Sigmoid colon (tissue), 7 donors: Measurements from ENCODE around the gene CABP2. TPM values are rescaled to one million over a fixed set of nuclear protein-coding genes. Genes with fewer than 3 reads are reported as not detected.
A peak's percentile ranks its signal among the peaks of the same experiment; 100 is the strongest.
"Not testable (repeated sequence)": the region's sequence is repeated elsewhere in the genome, so short reads cannot be mapped to it uniquely, and the experiment has no call there.

ENCODE experiments used
- DNase-seq: peaks from one replicate; pipeline ENCODE4 v3.0.0-alpha.2; 2019
- H3K27ac ChIP-seq, 4 donors: fragments of 200-600 bp; sonication (generic); one replicate each; pipeline ENCODE4 v1.5.1; 2016 to 2019; ENCODE audit warnings: mild to moderate bottlenecking in 1 of 4
- H3K27me3 ChIP-seq, 3 donors: fragments of 200-600 bp; sonication (generic); one replicate each; pipeline ENCODE4 v1.5.1; 2019; ENCODE audit warnings: mild to moderate bottlenecking in 1 of 3
- H3K36me3 ChIP-seq, 4 donors: fragments of 200-600 bp; sonication (generic); one replicate each; pipeline ENCODE4 v1.5.1; 2016 to 2019
- H3K4me1 ChIP-seq, 4 donors: fragments of 200-600 bp; sonication (generic); one replicate each; pipeline ENCODE4 v1.5.1; 2017 to 2019
- H3K4me3 ChIP-seq, 4 donors: fragments of 200-600 bp; sonication (generic); one replicate each; pipeline ENCODE4 v1.5.1; 2017 to 2019; ENCODE audit warnings: mild to moderate bottlenecking in 2 of 4, moderate library complexity in 1 of 4
- H3K9me3 ChIP-seq, 4 donors: fragments of 200-600 bp in 3 of 4; sonication (generic) in 3 of 4; one replicate each; pipeline versions ENCODE4 v1.5.1 to v1.6.1; 2013 to 2019
- EP300 ChIP-seq, 4 donors: sonication (generic); formaldehyde crosslinking; IDR thresholded peaks; one replicate each; pipeline ENCODE4 v1.6.1; 2017; ENCODE audit warnings: antibody characterized with exemption in 4 of 4
- POLR2A ChIP-seq, 2 donors: fragments of 450-650 bp; IDR thresholded peaks; one replicate each; pipeline ENCODE4 v1.6.1; 2016; ENCODE audit warnings: antibody characterized with exemption in 2 of 2, mild to moderate bottlenecking in 2 of 2, moderate library complexity in 2 of 2
- POLR2AphosphoS5 ChIP-seq, 4 donors: sonication (generic); formaldehyde crosslinking; IDR thresholded peaks; one replicate each; pipeline ENCODE4 v1.6.1; 2017; ENCODE audit warnings: antibody characterized with exemption in 4 of 4
- WGBS, 2 donors: extraction: QIAGEN DNeasy Blood & Tissue Kit; methylation state at CpG; one replicate each; pipeline ENCODE4 v1.1.7; 2013; 5-methylcytosine and 5-hydroxymethylcytosine counted together
- intact Hi-C: fragments of 100-400 bp; cut with DNase I; formaldehyde crosslinking; loops from one replicate; pipeline ENCODE4 v1.15.1; 2023
- polyA plus RNA-seq, 3 donors: library from polyadenylated mRNA; stranded (reverse); fragments of 200-250 nt; gene quantifications; one replicate each; pipeline ENCODE4 v1.2.3, GENCODE V29; 2013
- total RNA-seq, 4 donors: library from RNA; depleted of rRNA; stranded (reverse); fragments of >200 nt; gene quantifications; one replicate each; pipeline ENCODE4 v1.1.0, GENCODE V29; 2016
- TF ChIP-seq, protein P1 (sequence below), 4 experiments: fragments of 450-650 bp in 3 of 4; fragments of 200-600 bp in 1 of 4; IDR thresholded peaks; one replicate each; pipeline ENCODE4 v1.5.1; 2016 to 2019; ENCODE audit warnings: antibody characterized with exemption in 4 of 4, mild to moderate bottlenecking in 3 of 4, moderate library complexity in 2 of 4
- donor health status: healthy with polysubstance abuse.
- donor health status: Bipolar disorder and iron deficiency.
- donor health status: healthy.

The CABP2 gene
- total and polyA plus RNA-seq, 7 donors: not detected

GRCh38 chr11:67563705-67564114 is 40.5 kb upstream of the CABP2 start:
- H3K4me3 ChIP-seq, intact Hi-C loops, H3K36me3 ChIP-seq, H3K9me3 ChIP-seq, H3K27me3 ChIP-seq: not testable (repeated sequence)
- WGBS, 2 donors: 14 to 69% methylated on average over 11 of the region's 11 CpGs
- peak; percentile 83 for DNase-seq
- H3K4me1 ChIP-seq: peaks cover 0 to 18% (median 7%) of the 10 kb centered on the region in 4 donors
- peak overlapping the region in 2 of 4 donors; percentile 54 to 58 for H3K27ac ChIP-seq
- peak in 2 of 4 donors; percentile 24 to 65 for TF ChIP-seq POLR2AphosphoS5 (IDR thresholded peaks at IDR 0.05)

DNA sequence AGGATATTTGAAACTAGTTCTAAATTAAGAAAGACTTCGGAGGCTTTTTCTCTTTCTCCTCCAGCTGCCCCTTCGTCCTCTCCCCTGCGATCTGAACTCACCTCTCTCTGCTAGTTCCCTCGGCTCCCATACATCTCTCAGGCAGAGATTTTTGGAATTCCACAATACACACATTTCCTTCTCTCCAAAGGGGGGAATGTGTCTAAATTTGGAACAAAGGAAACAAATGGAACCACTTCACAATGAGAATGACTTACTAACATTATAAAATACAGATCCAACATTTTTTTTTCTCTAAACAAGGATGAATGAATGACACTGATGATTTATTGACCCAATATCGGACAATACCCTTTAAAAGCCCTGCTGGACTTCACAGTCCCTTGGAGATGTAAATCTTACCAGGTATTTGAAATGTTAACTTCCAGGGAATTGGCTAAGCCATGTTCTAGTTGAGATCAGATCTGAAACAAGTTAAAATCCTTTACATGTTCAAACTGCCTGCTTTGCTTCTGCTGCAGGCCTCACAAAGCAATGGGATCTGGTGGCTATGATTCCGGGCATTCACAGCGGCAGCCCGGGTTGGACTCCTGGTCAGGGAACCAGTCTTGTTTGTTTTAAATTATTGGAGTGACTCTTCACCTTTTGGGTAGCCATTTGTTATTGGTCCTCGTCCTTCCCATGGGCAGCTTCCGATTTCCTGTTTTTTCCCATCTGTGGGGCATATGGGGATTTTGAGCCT is 39.9 kb upstream of the CABP2 start:
- WGBS, 2 donors: 83 to 85% methylated on average over 10 of the region's 10 CpGs
- intact Hi-C loops: no loop called here
- Histone ChIP-seq H3K9me3 (no peaks in the 10 kb centered on the region), H3K4me3 (no peak overlapping the region), H3K36me3 (no peaks in the 10 kb centered on the region), H3K4me1 (peaks cover 0 to 18% (median 7%) of the 10 kb centered on the region in 4 donors), H3K27me3 (peaks cover 0 to 2% (median 0%) of the 10 kb centered on the region in 3 donors), H3K27ac (peak overlapping the region in 3 of 4 donors; percentile 12 to 58 (median 54))
- TF ChIP-seq, protein P1, sequence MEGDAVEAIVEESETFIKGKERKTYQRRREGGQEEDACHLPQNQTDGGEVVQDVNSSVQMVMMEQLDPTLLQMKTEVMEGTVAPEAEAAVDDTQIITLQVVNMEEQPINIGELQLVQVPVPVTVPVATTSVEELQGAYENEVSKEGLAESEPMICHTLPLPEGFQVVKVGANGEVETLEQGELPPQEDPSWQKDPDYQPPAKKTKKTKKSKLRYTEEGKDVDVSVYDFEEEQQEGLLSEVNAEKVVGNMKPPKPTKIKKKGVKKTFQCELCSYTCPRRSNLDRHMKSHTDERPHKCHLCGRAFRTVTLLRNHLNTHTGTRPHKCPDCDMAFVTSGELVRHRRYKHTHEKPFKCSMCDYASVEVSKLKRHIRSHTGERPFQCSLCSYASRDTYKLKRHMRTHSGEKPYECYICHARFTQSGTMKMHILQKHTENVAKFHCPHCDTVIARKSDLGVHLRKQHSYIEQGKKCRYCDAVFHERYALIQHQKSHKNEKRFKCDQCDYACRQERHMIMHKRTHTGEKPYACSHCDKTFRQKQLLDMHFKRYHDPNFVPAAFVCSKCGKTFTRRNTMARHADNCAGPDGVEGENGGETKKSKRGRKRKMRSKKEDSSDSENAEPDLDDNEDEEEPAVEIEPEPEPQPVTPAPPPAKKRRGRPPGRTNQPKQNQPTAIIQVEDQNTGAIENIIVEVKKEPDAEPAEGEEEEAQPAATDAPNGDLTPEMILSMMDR (IDR thresholded peaks at IDR 0.05): no peak
- TF ChIP-seq POLR2A (IDR thresholded peaks at IDR 0.05): no peak
- TF ChIP-seq EP300 (IDR thresholded peaks at IDR 0.05): no peak
- no peak for DNase-seq

- Histone ChIP-seq H3K9me3 (no peaks in the 10 kb centered on the region), H3K4me1 (peaks cover 0 to 18% (median 7%) of the 10 kb centered on the region in 4 donors), H3K4me3 (no peak overlapping the region), H3K27ac (no peak overlapping the region), H3K36me3 (no peaks in the 10 kb centered on the region), H3K27me3 (peaks cover 0 to 6% (median 0%) of the 10 kb centered on the region in 3 donors)
- no peak for DNase-seq
- intact Hi-C loops: no loop called here
- TF ChIP-seq, protein P1 (IDR thresholded peaks at IDR 0.05): no peak
- TF ChIP-seq POLR2AphosphoS5 (IDR thresholded peaks at IDR 0.05): no peak
- TF ChIP-seq POLR2A (IDR thresholded peaks at IDR 0.05): no peak
- TF ChIP-seq EP300 (IDR thresholded peaks at IDR 0.05): no peak
- 58 to 68% methylated on average over 10 of the region's 10 CpGs for whole genome bisulfite sequencing, 2 donors
Observed at GRCh38 chr11:67561971-67562619, 38.8 kb upstream of the CABP2 start.

DNA sequence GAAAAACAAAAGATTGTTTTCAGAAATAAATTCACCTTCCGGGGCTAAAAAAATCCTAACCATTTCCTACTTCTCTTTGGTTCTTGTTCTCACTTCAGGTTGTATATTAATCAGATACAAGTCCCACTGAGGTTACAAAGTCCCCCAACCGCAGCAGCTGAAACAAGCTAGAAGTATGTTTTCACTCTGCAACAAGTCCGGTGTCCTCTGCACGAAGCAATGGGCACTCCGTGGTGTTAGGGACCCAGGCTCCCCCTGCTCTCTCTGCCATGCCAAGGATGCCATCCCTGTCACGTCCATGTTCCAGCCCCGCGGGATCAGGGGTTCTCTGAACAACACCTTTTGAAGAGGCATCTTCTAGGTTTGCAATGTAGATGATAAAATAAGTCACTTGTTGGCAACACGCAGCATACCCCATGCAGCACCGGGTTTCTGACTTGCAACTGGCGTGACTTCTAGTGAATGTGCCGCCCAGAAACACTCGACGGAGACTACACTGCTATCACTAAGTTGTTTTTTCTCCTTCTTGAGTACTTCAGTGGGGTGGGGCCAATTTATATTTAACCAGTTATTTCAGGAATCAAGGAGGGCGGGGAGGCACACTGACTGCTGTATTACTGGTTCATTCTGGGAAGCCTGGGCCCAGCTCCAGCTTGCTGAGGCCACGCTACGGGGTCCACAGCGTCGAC is 35.0 kb upstream of the CABP2 start:
- Histone ChIP-seq H3K4me3 (no peak overlapping the region), H3K9me3 (no peaks in the 10 kb centered on the region), H3K4me1 (peaks cover 0 to 8% (median 2%) of the 10 kb centered on the region in 4 donors), H3K27ac (no peak overlapping the region), H3K36me3 (no peaks in the 10 kb centered on the region), H3K27me3 (peaks cover 0 to 6% (median 0%) of the 10 kb centered on the region in 3 donors)
- DNase-seq: no peak
- intact Hi-C loops: no loop called here
- no peak for TF ChIP-seq POLR2AphosphoS5 (IDR thresholded peaks at IDR 0.05)
- TF ChIP-seq POLR2A (IDR thresholded peaks at IDR 0.05): no peak
- no peak for TF ChIP-seq EP300 (IDR thresholded peaks at IDR 0.05)
- TF ChIP-seq, protein P1 (IDR thresholded peaks at IDR 0.05): no peak
- WGBS, 2 donors: 13 to 62% methylated on average over 19 of the region's 19 CpGs

DNA sequence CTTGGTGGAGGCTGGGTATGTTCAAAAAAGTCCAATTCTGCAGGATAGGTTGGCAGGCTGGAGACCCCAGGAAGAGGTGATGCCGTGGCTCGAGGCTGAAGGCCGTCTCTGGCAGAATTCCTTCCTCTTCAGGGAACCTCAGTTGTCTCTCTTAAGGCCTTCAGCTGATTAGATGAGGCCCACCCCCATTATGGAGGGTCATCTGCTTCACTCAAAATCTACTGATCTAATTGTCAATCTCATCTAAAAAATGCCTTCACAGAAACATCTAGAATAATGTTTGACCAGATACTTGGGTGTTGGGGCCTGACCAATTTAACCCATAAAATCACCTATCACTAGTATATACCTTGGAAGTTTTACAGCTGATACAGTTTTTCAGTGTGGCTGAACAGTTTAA is 33.0 kb upstream of the CABP2 start:
- peaks cover 0 to 3% (median 0%) of the 10 kb centered on the region in 4 donors for H3K9me3 ChIP-seq
- WGBS, 2 donors: 80 to 84% methylated on average over 3 of the region's 3 CpGs
- intact Hi-C loops: no loop called here
- DNase-seq: no peak
- H3K27me3 ChIP-seq: peaks cover 0 to 6% (median 0%) of the 10 kb centered on the region in 3 donors
- H3K4me3 ChIP-seq: no peak overlapping the region
- TF ChIP-seq POLR2A (IDR thresholded peaks at IDR 0.05) (no peak), POLR2AphosphoS5 (IDR thresholded peaks at IDR 0.05) (no peak), EP300 (IDR thresholded peaks at IDR 0.05) (no peak)
- TF ChIP-seq, protein P1 (IDR thresholded peaks at IDR 0.05): no peak
- no peak overlapping the region for H3K27ac ChIP-seq
- no peaks in the 10 kb centered on the region for H3K36me3 ChIP-seq
- H3K4me1 ChIP-seq: no peaks in the 10 kb centered on the region

GRCh38 chr11:67551697-67552096 is 28.5 kb upstream of the CABP2 start:
- H3K4me1 ChIP-seq, H3K27ac ChIP-seq, H3K36me3 ChIP-seq, H3K4me3 ChIP-seq, H3K9me3 ChIP-seq, H3K27me3 ChIP-seq, intact Hi-C loops: not testable (repeated sequence)
- peak; percentile 22 for DNase-seq
